ENCODE results near the gene CRISPLD2. TPM values are rescaled to one million over a fixed set of nuclear protein-coding genes. Genes with fewer than 3 reads are reported as not detected.
A peak's percentile ranks its signal among the peaks of the same experiment; 100 is the strongest.

Gene CRISPLD2
- total RNA-seq, 1 donor from 2014 or later = 9.0 TPM

DNA sequence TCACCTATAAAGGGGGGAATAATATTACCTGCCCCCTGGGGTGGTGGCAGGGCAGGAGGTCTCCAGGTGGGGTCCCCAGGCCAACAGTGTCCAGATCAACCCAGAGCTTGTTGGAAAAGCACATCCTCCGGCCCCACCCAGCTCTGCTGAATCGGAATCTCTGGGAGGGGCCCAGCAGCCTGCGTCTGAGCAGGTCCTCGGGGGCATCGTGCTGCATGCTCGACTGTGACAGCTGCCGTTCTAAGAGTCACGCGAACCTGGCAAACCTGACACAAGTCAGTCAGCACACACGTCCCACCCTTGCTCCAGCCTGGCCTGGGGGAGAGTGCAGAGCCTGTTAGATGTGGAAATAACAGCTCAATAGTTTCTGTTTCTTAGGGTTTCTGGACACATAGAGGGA lies 72.3 kb downstream of the CRISPLD2 start:
- TF ChIP-seq, protein P1, sequence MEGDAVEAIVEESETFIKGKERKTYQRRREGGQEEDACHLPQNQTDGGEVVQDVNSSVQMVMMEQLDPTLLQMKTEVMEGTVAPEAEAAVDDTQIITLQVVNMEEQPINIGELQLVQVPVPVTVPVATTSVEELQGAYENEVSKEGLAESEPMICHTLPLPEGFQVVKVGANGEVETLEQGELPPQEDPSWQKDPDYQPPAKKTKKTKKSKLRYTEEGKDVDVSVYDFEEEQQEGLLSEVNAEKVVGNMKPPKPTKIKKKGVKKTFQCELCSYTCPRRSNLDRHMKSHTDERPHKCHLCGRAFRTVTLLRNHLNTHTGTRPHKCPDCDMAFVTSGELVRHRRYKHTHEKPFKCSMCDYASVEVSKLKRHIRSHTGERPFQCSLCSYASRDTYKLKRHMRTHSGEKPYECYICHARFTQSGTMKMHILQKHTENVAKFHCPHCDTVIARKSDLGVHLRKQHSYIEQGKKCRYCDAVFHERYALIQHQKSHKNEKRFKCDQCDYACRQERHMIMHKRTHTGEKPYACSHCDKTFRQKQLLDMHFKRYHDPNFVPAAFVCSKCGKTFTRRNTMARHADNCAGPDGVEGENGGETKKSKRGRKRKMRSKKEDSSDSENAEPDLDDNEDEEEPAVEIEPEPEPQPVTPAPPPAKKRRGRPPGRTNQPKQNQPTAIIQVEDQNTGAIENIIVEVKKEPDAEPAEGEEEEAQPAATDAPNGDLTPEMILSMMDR (IDR thresholded peaks at IDR 0.05; ENCODE audit: partially characterized antibody, unreplicated experiment) = no peak
- Mint-ChIP-seq H3K4me1 (ENCODE audit: low read depth, unreplicated experiment) (peaks cover 16% of the 10 kb centered on the region), H3K36me3 (ENCODE audit: unreplicated experiment) (no peaks in the 10 kb centered on the region), H3K9me3 (ENCODE audit: unreplicated experiment) (peaks cover 3% of the 10 kb centered on the region), H3K27me3 (ENCODE audit: unreplicated experiment) (peaks cover 2% of the 10 kb centered on the region), H3K27ac (ENCODE audit: unreplicated experiment) (peak overlapping the region; percentile 59), H3K4me3 (ENCODE audit: unreplicated experiment) (no peak overlapping the region)
- peak; percentile 48 for DNase-seq

DNA sequence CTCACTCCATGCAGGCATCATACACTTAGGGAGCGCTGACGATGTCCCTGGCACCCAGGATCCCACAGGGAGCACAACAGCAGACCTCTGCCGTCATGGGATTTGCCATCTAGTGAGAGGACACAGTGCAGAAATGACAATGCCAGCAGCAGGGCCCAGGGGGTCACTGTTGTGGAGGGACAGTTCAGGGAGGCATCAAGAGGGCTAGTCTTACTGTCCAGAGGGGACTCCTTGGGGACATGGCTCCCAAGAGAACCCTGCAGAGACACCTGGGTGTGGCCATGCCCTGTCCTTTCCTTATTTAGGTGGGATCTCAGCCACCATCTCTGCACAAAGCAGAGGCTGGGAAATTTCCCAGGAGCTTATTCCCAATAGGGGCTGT lies 73.7 kb downstream of the CRISPLD2 start:
- Mint-ChIP-seq H3K9me3 (ENCODE audit: unreplicated experiment) (peaks cover 3% of the 10 kb centered on the region), H3K27me3 (ENCODE audit: unreplicated experiment) (peaks cover 4% of the 10 kb centered on the region), H3K4me3 (ENCODE audit: unreplicated experiment) (no peak overlapping the region)

DNA sequence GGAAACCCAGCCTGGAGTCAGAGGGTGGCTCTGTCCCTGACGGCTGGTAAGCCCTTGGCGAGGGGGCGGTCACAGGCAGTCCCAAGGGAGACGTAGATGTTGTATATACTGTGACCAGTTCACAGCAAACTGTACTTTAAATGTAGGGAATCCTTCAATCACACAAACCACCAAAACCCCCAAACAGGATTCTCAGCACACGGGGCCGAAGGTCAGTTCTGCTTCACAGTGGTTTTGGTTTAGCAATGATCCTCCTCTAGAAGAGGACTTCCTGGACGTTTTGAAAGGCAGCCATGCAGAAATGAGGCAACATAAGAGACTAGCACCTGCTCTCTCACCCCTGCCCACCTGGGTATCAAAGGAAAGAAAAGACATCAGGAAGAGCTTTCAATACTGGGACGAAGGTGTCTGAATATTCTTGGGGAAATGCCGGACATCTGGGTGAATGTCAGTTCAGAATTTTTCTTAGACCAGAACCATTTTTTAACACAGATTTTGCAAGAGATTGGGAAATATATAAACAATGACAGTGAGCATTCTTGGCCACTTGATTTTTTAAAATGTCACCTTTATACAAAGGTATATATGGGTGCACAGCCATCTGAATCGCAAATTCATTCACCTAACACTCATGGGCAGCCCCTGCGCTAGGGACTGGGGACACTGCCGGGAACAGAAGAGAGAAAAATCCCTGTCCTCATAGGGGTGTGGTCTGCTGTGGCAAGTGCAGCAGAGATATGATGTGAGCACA lies 74.2 kb downstream of the CRISPLD2 start:
- Mint-ChIP-seq H3K4me3 (ENCODE audit: unreplicated experiment) (no peak overlapping the region), H3K27me3 (ENCODE audit: unreplicated experiment) (peaks cover 3% of the 10 kb centered on the region), H3K27ac (ENCODE audit: unreplicated experiment) (no peak overlapping the region), H3K4me1 (ENCODE audit: low read depth, unreplicated experiment) (peaks cover 18% of the 10 kb centered on the region), H3K36me3 (ENCODE audit: unreplicated experiment) (no peaks in the 10 kb centered on the region), H3K9me3 (ENCODE audit: unreplicated experiment) (peaks cover 3% of the 10 kb centered on the region)
- TF ChIP-seq, protein P1 (IDR thresholded peaks at IDR 0.05; ENCODE audit: partially characterized antibody, unreplicated experiment) = no peak
- DNase-seq = no peak

More for the DNA sequence above, 73.7 kb downstream of the CRISPLD2 start:
- no peak for DNase-seq
- TF ChIP-seq, protein P1 (IDR thresholded peaks at IDR 0.05; ENCODE audit: partially characterized antibody, unreplicated experiment) = no peak
- Mint-ChIP-seq H3K36me3 (ENCODE audit: unreplicated experiment) (no peaks in the 10 kb centered on the region), H3K27ac (ENCODE audit: unreplicated experiment) (no peak overlapping the region), H3K4me1 (ENCODE audit: low read depth, unreplicated experiment) (peaks cover 18% of the 10 kb centered on the region)

DNA sequence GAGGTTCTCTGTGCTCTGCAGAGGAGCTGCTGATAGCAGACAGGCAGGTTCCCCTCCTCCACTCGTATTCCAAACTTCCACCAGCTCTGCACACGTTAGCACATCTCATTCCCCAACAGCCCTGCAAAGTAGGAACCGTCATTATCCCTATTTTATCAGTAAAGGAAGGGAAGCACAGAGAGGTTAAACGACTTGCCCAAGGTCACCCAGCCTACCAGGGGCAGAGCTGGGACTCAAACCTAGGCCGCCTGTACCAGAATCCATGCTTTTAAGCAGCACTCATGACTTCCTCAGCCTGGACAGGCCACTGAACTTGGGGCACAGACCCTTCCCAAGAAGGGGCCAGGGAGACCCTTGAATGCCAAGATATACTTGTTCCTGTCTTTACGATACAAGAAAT lies 75.2 kb downstream of the CRISPLD2 start:
- TF ChIP-seq, protein P1 (IDR thresholded peaks at IDR 0.05; ENCODE audit: partially characterized antibody, unreplicated experiment) = no peak
- H3K27ac Mint-ChIP-seq (ENCODE audit: unreplicated experiment) = no peak overlapping the region
- peaks cover 18% of the 10 kb centered on the region for H3K4me1 Mint-ChIP-seq (ENCODE audit: low read depth, unreplicated experiment)
- H3K27me3 Mint-ChIP-seq (ENCODE audit: unreplicated experiment) = peaks cover 3% of the 10 kb centered on the region
- no peak for DNase-seq
- H3K9me3 Mint-ChIP-seq (ENCODE audit: unreplicated experiment) = peaks cover 3% of the 10 kb centered on the region
- no peak overlapping the region for H3K4me3 Mint-ChIP-seq (ENCODE audit: unreplicated experiment)
- no peaks in the 10 kb centered on the region for H3K36me3 Mint-ChIP-seq (ENCODE audit: unreplicated experiment)

DNA sequence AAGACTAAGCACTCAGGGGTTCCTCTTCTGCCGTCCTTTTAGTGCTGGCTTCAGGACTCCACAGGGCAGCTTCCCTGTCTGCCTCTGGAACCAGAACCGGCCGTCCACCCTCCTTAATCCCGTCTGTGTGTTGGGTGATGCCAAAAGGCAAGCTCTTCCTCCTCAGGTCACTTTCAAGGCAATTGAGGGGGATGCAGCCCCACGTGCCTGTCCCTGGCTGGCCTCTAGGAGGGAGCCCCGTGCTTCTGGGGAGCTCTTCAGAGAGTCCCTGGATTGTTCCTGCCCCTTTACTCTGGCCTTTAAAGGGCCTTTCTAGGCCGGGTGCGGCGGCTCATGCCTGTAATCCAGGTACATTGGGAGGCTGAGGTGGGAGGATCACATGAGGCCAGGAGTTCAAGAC lies 77.1 kb downstream of the CRISPLD2 start:
- Mint-ChIP-seq H3K36me3 (ENCODE audit: unreplicated experiment) (no peaks in the 10 kb centered on the region), H3K9me3 (ENCODE audit: unreplicated experiment) (peaks cover 3% of the 10 kb centered on the region), H3K4me1 (ENCODE audit: low read depth, unreplicated experiment) (peaks cover 9% of the 10 kb centered on the region), H3K4me3 (ENCODE audit: unreplicated experiment) (no peak overlapping the region), H3K27ac (ENCODE audit: unreplicated experiment) (no peak overlapping the region), H3K27me3 (ENCODE audit: unreplicated experiment) (peaks cover 3% of the 10 kb centered on the region)
- DNase-seq = no peak
- TF ChIP-seq, protein P1 (IDR thresholded peaks at IDR 0.05; ENCODE audit: partially characterized antibody, unreplicated experiment) = no peak
